ENCODE measurements around the gene RGS3.
"Not testable (repeated sequence)": the region's sequence is repeated elsewhere in the genome, so short reads cannot be mapped to it uniquely, and the experiment has no call there.

Gene RGS3

DNA sequence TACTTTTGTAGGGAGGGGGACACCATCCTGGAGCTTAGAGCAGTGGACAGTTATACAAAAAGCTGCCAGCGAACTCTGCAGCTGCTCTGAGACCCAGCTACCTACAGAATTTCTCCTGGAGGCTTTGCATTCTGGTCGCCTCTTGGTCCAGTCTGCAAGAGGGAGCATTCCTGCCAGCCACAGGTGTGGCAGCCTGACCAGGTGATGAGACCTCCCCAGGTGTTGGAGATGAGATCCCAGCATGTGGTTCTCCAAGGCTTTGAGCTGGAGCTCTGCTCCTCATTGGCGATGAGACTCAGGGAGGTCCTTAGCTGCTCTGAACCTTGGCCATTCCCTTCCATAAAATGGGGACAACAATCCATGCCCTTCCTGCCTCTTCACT, 69.3 kb downstream of the RGS3 start:
- no peak for DNase-seq

DNA sequence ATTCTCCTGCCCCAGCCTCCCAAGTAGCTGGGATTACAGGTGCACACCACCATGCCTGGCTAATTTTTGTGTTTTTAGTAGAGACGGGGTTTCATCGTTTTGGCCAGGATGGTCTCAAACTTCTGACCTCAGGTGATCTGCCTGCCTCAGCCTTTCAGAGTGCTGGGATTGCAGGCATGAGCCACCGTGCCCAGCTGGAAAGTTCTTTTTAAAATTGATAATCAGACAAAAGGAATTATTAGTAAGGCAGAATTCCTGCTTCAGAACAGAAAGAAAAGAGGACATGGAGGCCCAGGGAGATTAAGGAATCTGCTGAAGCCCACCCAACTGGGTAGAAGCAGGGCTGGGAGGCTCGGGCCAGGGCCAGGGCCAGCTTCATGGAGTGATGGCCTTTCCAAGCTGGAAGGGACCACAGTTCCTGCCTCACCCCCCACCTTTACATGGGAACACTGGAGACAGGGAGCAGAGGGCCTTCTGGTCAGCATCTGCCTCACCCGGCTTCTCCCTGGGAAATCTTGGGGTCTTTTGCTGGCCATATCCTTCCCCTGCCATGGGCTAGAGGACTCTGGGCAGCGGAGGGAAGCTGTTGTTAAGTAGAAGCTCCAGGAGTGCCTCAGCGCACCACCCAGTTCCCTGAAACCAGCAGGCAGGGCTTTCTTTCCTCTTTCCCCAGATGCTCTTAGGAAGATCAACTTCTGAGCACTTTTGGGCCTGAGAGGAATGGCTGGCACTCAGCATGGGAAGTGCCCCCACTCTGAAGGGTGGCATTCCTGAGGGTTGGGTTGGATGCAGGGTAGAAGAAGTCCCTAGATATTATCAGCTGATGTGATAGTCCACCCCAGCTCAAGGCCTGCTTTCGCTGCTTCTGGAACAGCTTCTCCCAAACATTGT, 70.1 kb downstream of the RGS3 start:
- DNase-seq, result no peak

DNA sequence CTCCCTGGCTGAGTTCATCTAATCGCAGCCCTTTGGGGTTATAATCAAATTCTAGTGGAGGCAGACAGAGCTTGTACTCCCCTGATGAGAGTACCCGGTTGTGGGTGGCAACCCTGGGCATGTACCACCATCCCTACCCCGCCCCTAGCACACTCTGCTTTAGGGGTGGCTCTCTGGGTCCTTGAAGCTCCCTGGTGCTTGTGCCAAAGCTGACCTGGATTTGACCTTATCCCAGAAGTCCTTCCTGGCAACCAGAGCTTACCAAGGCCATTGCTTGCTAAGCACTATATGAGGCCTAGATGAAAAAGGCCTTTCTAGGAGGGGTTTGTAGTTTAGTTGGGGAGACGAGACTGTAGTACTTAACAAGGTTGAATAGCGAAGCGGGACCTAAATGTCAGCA, 72.2 kb downstream of the RGS3 start:
- no peak for DNase-seq

DNA sequence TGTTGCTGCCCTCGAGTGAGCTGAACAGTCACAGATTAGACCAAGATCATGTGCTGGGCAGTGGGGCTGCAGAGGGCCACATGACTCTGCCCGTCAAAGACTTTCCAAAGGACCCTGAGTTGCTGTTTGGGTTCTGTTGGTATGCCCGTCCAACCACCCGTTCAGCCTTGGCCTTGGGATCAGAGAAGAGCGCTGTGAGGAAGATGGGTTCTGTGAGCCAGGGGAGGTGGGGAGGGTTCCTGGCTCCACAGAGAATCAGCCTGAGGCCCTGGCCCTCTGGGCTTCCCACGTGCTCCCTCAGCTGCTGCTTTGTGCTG, 72.6 kb downstream of the RGS3 start:
- DNase-seq, result no peak

DNA sequence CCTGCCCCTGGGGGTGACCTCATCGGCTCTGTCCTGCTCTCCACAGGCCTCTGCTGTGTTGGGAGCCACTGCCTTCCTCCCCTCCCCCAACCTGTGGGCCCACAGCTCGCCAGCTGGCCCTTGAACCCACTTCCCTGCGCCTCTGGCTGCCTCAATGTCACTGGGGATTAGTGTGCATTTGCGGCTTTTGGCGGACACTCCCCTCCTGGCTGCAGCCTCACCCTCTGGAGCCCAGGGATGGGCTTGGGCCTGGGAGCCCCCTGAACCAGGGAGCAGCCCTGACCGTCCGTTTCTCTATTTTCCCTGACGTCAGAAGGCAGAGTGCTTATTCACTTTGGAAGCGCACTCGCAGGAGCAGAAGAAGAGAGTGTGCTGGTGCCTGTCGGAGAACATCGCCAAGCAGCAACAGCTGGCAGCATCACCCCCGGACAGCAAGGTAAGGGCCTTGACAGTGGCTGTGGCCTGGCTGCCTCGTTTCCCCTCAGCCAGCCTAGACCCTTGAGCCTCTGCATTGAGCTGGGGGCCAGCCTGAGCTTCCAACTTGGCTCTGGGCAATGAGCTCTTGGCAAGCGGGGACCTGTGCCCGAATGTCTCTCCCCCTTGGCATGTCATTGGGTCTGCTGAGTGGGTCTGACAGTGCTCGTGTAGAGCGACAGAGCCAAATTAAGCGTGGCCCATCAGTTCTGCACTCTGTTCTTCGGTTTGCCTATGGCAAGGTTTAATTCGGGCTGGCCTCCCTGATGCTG, 73.1 kb downstream of the RGS3 start:
- DNase-seq, result no peak

DNA sequence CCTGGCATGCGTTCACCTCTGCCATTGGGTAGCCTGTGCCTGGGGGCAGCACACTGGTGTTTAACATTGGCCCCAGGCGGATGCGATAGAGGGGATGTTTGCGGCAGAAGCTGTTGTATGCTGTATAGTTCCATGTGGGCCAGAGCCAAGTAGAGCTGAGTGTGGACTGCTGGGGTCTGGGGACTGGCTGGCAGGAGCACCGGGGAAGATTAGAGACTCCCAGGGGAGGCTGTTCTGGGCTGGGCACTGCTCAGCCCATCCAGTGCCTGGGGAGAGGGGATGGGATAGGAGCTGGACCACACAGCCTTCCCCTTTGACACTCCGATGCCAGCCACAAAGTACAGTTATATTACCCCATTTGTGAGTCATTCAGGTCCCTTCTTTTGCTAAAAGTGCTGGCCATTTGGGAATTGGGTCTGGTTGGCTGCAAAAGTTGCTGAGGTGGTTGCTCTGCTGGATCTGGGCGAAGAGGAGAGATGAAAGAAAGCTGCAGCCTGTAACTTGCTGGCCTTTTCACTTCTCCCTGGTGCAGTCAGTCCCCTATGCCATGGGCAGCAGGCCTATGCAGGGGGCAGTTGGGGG, 73.8 kb downstream of the RGS3 start:
- no peak for DNase-seq

DNA sequence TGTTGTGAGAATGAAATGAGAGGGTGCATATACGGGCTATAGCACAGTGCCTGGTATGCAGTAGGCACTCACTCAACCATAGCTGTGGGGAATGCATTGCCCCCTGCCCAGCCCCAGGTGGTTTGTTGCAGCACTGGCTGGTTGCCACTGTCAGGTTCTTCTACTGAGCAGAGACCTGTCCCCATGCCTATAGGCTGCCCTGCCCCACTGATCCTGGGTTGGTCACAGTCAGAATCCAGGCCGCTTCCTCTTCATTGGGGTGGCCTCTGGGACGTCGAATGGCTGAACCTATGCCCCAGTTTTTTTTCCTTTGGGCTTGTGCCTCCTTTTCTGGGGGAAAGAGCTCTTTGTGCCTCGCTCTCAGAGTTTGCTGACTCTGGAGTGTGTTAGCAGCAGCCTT, 74.6 kb downstream of the RGS3 start:
- DNase-seq, result no peak

DNA sequence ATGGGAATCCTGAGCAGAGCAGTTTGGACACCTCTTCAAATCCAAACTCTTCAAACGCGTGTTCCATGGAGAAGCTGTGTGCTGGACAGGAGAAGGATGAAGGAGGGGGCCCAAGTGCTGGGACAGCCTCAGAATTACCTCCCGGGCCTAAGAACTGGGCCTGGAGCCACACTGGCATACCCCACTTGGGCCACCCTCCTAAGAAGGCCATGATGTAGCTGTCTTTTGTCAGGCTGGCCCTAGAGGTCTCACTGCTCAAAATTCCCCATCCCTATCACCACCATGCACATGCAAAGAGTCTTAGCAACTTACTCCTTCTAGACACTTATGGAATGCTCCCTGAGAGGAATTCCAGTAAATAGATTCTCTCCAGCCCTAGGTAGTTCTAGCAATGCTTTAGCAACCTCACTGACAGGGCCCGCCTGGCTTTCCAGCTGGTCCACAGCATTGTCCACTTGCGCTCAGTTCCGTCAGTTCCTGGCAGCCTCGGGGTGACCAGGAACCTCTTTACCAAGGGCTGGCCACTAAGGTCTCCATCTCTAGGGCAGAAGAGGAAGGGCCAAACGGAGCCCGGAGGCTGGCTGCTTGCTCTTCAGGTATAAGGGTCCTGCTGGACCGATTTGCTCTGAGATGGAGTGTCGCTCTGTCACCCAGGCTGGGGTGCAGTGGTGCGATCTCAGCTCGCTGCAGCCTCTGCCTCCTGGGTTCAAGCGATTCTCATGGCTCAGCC, 75.3 kb downstream of the RGS3 start:
- DNase-seq, result no peak

DNA sequence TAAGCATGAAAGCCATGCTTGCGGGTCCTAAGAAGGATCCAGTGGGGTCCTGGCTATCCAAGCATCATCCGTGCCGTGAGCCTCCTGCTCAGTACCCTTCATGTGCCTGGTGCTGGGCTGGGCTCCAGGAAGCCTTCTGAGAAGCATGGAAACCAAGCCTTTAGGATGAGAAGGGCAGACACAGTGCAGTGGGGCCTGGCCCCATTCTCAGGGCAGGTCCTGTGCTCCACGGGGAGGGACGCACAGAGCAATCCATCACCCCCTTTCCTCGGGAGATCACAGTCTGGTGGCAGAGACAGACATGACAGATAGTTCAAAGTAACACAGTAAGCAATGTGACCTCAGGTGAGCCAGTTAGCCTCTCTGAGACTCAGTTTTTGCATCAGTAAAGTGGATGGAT, 76.9 kb downstream of the RGS3 start:
- DNase-seq, result no peak

DNA sequence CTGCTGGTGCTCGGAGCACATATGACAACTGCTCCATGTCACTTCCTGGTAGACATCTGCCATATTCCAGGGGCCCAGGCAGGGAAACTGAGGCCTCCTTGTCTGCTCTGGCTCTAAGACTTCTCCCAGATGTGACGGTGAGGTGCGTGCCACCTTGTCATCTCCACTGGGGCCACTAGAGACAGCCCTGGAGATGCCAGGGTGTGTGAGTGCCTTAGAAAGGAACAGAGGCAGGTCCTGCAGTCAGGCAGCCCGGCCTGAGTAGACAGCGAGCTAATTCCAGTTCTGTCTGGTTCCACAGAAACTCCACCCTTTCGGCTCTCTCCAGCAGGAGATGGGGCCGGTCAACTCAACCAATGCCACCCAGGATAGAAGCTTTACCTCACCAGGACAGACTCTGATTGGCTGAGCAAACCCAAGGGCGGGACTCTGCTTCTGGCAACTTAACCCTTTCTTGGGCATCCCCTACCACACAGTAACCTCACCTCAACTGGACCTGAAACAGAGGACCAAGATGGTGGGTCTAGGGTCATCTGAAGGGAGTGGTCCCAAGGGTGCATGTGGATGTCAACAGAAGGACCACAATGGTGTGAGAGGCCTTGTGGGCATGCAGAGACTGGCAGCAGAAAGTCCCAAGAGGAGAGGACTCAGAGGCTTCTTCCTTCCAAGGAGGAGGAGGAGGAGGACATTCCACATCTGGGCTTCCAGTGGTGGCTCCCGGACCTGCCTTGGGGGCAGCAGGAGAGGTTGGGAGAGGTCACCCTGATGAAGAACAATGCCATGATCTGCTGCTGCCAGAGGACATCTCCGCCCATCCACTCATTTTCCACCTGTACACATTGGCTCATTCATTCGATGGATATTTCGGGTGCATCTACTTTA, 77.7 kb downstream of the RGS3 start:
- DNase-seq, result no peak

DNA sequence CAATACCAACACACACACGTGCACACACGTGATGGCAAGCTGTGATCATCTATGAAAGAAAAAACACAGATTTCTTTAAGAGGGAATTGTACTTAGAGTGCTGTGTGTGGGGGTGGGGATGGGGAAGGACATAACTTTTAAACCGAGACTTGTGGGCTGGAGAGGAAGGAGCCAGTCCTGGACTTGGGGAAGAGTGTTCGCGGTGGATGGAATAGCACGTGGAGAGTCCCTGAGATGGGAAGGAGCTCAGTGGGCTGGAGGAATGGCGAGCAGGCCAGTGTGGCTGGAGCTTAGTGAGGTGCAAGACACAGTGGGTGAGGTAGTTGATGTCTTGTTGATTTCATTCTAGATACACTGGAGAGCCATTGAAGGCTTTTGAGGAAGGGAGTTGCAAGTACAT, 78.5 kb downstream of the RGS3 start:
- no peak for DNase-seq

DNA sequence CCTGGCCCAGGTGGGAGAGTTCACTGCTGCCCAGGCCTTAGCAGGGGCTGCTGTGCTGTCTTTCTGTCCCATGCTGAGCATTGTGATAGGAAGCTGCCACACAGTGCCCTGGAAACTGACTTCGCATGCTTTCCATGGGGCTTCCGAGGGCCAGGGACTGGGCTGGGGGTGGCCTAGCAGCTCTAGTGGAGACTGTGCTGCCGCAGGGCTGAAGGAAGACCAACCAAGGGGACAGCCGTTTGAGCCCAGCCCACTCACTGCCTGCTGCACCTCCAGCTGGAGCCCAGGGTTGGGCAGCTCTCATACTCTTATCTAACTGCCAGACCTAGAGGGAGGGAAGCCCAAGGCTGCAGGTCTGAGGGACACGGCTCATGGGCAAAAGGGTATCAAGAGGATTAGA, 79.2 kb downstream of the RGS3 start:
- no peak for DNase-seq

DNA sequence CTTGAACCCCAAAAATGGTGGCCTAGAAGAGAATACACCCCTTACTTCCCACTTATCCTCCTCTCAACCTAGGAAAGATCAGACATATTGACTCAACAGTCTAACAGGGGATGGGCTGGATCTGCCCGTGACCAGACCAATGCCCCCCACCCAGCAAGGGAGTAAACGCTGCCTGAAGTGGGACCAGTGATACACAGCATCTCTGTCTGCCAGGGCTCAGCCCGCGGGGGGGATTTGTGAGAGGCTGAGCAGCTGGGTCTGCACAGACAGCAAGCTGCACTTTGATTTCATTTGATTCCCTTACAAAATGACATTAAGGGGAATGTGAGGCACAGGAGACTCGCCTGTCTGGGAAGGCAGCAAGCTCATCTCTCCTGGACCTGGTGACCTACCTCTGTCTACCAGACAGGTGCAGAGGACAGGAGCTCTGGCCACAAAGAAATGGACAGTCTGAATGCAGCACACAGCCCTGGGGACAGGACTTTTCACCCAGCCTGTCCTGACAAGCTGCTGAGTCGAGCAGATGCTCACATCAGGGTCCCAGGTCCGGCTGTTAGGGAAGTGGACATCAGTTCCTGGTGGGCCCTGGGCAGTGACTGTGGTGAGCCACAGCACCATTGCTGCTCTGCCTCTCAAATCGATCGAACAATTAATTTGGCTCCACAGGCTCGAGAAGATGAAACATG, 79.9 kb downstream of the RGS3 start:
- DNase-seq, result no peak

DNA sequence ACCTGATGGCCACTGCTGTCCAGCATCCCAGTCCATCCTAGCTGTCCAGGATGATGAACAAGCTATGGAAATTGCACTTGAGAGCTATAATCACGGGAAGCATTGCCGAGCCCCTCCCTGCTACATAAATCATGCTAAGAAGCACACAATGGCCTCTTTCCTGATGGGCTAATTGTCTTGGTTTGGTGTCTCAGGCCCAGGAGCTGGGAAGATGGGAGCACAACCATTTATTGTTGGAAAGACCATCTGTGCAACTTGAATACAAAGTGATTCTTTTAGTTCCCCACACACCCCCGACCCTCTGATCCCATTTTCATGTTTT, 80.4 kb downstream of the RGS3 start:
- no peak for DNase-seq

DNA sequence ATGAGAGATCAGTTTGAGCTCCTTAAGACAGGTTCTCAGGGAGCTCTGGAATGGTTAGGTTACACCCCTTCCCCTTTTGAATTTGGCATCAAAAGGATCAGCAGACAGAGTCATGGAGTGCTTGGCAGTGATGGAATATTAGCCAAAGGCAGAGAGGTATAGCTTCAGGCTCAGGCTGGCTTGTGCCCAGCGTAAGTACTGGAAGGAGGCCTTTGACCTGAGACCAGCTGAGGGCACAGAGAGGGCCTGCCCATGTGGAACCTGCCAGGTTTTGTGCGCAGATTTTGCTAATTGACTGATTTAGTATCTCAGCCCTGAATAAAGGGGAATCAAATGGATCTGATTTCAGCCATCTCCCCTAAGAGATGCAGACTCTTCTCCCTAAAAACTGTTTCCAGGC, 81.5 kb downstream of the RGS3 start:
- DNase-seq, result no peak

DNA sequence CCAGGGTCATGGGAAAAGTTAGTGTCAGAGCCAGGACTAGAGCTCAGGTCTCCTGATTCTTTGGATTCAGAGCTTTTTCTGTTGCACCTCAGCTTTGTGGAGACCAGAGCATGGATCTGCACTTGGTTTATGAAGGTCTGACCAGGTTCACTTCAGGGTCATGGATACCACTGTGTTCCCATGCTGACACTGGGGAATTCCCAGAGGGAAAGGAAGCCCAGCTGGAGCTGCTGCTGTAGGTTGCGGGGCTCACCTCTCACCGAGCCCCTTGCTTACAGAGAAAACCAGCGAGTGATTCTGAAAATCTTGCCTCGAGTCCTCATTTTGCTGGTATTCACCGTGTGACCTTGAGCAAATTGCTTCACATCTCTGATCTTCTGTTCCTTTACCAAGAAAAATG, 83.0 kb downstream of the RGS3 start:
- DNase-seq, result no peak

DNA sequence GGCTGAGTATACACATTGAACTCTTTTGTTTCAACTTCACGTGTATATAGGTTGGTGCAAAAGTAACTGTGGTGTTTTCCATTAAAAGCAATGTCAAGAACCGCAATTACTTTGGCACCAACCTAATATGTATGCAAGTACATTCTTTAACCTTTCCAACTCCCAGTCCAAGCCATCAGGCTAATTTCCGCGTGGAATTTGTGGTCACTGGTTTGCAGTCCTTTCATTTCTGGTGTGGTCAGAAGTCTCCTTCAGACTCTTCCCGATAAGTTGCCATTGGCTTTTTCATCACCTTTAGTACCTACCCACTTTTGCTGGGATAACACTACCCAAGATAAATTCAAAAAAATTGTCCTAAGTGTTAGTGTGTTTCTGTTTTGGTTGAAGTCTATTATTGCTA, 84.0 kb downstream of the RGS3 start:
- no peak for DNase-seq

DNA sequence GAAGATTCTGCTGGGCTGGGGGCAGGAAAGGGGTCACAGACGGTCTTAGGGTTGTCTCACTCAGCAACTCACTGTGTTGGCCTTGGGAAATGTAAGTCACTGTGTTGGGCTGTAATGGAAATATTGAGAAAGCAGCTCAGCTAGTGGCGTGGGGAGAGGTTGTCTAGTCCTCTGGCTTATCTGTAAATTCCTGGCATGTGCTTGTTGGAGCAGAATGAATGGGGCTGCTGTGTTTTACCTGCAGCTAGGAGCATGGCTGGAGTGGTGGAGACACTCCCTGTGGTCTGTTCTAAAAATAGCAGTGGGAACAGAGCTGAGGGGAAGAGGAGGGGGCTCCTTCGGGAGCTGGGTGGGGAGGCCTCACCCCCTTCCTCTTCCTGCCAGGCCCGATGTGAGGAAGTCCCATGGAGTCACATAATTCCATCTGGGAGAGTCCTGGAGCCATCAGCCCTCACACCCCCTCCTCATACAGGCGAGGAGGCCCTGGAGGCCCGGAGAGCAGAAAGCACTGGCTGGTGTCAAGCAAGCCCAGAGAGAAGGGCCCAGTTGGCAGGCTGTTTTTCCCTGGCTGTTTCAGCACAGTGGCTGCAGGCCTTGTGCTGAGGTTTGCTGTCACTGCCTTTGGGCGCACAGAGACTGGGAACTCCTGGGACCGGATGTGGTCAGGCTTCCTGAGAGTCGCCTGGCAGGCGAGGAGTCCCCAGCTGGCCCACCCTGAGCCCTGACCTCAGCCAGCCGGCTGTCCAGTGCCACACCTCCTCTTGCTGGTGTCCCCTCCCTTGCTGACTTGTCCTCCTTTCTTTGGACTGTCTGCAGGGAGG, 84.9 kb downstream of the RGS3 start:
- no peak for DNase-seq

DNA sequence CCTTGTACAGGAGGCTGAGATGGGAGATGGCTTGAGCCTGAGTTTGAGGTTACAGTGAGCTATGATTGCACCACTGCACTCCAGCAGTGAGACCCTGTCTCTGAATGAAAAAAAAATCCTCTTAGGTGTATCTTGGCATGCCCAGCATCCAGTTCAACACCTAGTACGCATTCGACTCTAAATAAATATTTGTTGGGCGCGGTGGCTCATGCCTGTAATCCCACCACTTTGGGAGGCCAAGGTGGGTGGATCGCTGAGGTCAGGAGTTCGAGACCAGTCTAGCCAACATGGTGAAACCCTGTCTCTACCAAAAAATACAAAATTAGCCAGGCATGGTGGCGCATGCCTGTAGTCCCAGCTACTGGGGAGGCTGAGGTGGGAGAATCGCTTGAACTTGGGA, 86.4 kb downstream of the RGS3 start:
- not testable (repeated sequence) for DNase-seq

DNA sequence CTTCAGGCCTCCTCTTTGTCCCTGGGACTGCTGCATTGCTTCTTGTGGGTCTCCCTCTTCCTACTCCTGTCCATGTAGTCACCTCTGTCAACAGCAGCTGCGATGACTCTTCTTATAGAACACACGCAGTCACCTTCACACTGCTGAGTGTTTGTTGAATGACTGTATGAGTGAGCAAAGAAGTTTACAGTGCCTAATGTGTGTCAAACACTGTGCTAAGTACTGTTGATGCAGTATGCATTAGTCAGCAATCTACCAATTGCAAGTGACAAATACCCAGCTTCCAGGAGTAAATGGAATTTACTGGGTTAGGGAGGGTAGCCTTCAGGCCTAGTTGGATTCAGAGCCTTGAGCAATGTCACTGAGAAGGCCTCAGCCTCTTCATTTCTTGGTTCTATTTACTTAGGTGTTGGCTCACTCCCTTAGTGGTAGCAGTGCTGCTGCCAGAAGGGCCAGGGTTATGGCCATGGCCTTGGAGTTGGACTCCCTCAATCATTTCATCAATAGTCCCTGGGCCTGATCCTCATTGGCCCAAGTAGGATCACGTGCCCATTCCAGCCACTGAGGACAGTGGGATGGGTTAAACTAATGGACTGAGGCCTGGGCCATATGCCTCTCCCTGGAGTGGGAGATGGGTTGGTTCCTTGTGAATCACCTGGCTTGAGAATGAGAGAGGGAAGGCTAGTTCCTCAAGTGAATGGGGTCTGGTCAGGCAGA, 93.5 kb downstream of the RGS3 start:
- DNase-seq, result no peak
